IMR-90 (cell line): ENCODE measurements around the gene LUZP4.

ENCODE experiments used
- CEBPB ChIP-seq: IDR thresholded peaks from 2 replicates; pipeline ENCODE4 v1.6.1; 2012; ENCODE audit warnings: low read depth, low read length, improper control_type of control experiment
- CTCF ChIP-seq: conservative IDR thresholded peaks from 2 replicates; pipeline ENCODE4 v1.5.1; 2012; ENCODE audit warnings: mild to moderate bottlenecking, low read depth, low read length, improper control_type of control experiment
- MAZ ChIP-seq: IDR thresholded peaks from 2 replicates; pipeline ENCODE4 v1.6.1; 2012; ENCODE audit warnings: low read depth, mild to moderate bottlenecking, low read length, improper control_type of control experiment, moderate library complexity, borderline replicate concordance
- POLR2A ChIP-seq: IDR thresholded peaks from 2 replicates; pipeline ENCODE4 v1.6.1; 2012; ENCODE audit warnings: mild to moderate bottlenecking, low read depth, low read length
- RAD21 ChIP-seq: IDR thresholded peaks from 2 replicates; pipeline ENCODE4 v1.6.1; 2012; ENCODE audit warnings: low read length, improper control_type of control experiment
- SMC3 ChIP-seq: fragments of 150-350 bp; IDR thresholded peaks from 2 replicates; pipeline ENCODE4 v1.6.1; 2016; ENCODE audit warnings: low read depth, mild to moderate bottlenecking, antibody characterized with exemption, low read length, moderate library complexity

- TF ChIP-seq CTCF (no peak), POLR2A (no peak), RAD21 (no peak), CEBPB (no peak), SMC3 (no peak), MAZ (no peak)
These were observed 51.9 kb downstream of the LUZP4 start for GRCh38 chrX:115341421-115341820.
